CD4-positive, alpha-beta T cell treated with Interferon gamma for 1 hour (primary cell): ENCODE results near the gene LZTR1.
A peak's percentile ranks its signal among the peaks of the same experiment; 100 is the strongest.
"Not testable (repeated sequence)": the region's sequence is repeated elsewhere in the genome, so short reads cannot be mapped to it uniquely, and the experiment has no call there.

Source experiments
- DNase-seq: peaks from one replicate; pipeline ENCODE4 v3.0.0-alpha.2; 2020

LZTR1 gene

DNA sequence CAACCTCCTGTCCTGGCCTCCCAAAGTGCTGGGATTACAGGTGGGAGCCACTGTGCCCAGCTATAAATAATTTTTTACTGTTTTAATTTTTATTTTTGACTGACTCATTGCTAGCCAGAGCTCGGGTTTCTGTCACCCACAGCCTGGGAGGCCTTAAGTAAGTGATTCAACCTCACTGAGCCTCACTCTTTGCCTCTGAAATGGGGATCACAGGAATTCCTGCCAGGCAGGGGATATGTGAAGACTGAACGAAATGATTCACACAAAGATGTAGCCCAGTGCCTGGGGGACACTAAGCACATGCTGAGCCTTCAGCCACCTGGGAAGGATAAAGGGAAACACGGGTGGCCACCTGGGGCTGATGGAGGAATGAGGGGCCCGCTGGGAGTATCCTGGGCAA is 59.8 kb downstream of the LZTR1 start:
- DNase-seq, result no peak

DNA sequence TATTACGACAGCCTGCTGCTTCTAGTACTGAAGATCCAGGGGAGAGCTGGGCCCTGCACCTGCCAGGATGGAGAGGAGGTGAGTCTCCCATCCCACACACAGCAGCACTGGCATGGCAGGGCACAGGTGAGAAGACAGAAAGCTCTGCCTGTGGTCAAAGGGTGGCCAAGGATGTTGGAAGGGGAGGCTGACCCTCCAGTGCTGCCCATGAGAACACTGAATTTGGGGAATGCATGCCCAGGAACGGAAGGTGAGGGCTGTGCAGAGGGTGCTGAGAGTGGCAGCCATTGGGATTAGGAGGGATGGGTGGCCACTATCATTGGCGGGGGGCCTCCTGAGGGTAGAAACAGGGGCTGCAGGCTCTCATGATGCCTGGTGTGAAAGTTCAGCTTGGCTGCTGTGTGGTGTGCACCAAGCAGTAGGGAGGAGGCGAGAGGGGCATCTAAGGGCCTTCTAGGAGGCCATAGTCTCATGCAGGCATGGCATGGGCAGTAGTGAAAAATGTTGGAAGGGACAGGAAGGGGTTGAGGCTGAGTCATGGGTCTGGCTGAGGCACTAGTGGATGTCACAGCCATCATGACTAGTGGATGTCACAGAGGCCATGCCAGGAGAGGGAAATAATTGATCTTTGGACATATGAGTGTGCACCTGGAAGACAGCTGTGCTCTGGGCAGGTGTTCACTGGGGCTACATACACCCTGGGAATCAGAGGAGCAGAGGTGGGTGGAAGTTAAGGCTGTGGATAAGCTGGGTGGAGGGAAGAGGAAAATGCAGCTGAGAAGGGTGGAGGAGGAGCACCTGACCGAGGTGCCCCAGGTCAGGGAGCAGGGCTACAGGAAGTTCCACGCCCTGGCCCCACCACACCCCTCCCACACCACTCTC is 61.1 kb downstream of the LZTR1 start:
- DNase-seq, result no peak

DNA sequence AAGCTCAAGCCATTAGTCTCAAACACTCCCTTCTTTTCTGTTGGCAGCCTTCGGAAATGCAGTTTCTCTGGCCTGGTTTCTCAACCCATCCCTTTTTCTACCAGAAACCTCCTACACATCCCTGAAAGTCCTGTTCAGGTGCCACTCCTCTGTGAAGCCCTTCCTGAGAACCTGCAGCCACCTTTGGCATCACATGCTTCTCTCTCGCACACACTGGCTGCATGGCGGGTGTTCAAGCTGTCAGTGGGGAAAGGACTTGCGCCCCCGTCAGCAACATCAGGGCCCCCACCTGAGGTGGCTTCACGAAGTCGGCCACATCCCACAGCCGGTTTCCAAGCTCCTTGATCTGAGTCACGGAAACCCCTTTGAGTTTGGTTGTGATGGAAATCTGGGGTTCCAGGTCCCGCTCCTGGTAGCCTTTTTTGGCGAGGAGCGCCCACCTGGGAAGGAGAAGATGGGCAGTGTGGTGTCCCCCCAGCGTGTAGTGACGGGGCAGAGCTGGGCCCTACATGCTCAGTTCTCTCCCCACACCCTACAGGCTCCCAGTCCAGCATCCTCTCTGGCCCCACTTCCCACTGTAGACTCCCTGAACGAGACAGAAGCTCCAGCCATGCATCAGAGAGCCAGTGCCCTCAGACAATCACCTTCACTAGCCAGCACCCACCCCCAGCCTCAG is 61.9 kb downstream of the LZTR1 start:
- DNase-seq, result no peak

DNA sequence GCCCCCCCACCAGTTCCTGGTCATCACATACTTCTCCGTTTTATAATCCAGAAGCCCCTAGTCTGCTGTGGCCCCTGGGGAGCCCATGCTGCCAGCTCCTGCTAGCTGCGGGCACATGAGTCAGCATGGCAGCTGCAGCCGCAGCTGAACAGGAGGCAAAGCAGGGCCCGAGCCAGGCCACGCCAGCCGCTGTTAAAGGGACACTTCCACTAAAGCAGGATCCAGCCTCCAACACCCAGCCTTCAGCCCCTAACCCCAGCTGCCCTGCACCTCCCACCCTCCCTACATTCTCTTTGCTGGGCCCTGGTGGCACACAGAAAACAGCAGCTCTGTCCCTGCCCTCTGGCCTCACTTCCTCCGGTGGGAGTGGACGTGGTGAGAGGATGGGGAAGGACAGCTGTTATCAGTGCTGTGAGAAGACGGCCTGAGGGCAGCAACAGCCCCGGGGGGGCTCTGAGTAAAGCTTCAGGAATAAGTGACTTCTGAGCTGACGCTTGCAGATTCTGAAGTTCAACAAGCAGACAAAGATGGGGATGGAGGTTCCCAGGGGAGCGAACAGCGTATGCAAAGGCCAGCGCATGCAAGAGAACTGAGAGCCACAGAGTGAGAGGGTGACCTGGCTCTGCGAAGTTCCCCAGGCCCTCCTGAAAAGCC is 63.0 kb downstream of the LZTR1 start:
- DNase-seq, result no peak

DNA sequence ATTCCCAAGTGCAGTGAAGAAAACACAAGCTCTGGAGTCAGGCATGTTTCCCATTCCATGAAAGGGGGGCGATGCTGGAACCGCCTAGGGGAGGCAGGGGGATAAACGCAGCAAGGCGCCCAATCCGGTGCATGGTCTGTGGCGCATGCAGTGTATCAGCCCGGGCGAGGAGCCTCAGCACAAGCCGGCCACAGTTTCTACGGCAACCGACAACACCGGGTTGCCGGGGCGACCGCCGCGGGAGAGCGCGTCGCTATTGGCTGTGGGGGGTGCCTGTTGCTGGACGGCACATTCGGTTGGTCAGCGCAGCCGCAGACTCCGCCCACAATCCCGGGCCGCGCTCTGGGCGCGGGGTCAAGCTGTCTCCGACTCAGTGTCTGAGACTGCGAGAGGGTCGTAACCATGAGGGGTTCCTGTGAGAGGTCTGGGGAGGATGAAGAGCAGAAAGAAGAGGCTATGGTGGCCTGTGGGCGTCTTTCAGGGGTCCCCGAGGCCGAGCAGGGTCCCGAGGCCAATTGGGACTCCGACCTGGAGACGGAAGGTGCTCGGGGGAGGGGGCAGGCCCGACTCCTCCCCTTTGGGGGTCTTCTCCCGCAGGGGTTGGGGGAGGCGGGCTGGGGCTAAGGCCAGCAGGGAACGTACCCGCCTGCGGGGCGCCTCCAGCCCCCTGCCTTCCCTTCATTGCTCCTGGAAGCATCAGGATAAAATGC is 63.6 kb downstream of the LZTR1 start, which contains the start of gene LRRC74B:
TSS of gene LRRC74B (plus strand) at position 362 of the 710 bp plus-strand sequence. CDS start at position 403, 41 bp downstream.
- DNase-seq, result peak; percentile 81

DNA sequence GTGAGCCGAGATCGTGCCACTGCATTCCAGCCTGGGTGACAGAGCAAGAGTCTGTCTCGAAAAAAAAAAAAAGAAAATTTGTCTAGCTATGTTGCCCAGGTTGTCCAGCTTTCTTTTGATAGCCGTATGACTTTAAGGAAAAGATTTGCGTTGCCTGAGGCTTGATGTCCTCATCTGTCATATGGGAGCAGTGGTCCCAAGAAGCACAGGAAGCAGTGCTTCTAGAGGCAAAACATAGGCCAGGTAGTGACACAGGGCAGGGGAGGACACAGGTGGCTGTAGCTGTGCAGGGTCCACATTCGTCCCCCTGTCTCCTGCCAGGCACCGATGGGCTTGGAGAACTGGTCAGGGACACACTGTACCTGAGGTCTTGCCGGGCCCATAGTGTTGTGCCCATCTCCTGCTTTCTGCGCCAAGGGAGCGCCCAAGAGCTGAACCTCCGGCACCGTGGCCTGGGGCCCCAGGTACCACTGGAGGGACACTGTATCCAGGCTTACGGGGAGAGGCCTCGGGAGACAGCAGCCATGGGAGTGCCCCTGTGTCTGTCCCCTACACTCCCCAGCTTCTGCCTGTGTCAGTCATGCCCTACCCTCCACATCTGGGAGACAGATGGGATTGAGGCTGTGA is 65.1 kb downstream of the LZTR1 start:
- no peak for DNase-seq

DNA sequence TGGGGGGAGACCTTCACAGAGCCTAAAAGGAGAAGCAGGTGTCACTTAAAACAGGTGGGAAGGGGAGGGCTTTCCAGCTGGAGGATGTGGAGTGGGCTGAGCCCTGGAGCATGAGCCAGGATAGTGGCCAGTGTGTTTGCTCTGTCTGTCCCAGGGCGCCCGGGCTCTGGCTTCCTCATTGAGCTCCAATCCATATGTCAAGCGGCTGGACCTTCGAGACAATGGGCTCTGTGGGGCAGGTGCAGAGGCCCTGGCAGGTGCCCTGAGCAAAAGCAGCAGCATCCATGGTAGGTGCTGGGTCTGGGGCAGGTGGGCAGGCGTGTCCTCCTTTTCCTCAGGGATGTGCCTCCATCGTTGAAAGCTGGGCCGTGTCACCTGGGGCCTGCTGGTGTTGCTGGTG is 65.6 kb downstream of the LZTR1 start:
- DNase-seq, result no peak

DNA sequence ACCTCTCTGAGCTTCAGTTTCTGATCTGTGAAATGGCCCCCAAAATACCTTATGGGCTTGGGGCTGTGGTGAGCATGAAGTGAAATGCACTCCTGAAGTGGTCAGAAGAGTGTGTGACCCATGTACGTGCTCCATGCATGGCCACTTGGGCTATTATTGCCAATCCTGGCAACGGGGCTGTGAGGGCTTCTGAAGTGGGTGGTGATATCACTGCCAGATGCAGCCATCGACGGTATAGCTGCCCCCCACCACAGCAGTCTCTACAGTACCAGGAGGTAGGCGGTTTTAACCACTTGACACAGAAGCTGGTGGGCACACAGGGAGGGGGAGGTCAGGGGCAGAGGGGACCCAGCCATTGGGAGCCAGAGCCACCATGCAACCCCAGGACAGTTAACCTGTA is 66.4 kb downstream of the LZTR1 start:
- not testable (repeated sequence) for DNase-seq
